HG02981 (cell line): ENCODE measurements around the gene NFAM1.

ENCODE experiments used
- ATAC-seq: cut with Tn5 transposase; IDR thresholded peaks from one replicate; pipeline ENCODE4 v1.9.1; 2021; ENCODE audit warnings: mild to moderate bottlenecking, moderate library complexity; ENCODE audit not compliant: unreplicated experiment

NFAM1 gene

GRCh38 chr22:42432020-42432596 is at the start of gene NFAM1:
TSS of gene NFAM1 (minus strand) at chr22:42432403. CDS start at chr22:42432357, 46 bp downstream.
- no peak for ATAC-seq

- no peak for ATAC-seq
These were observed 42.9 kb upstream of the NFAM1 start for GRCh38 chr22:42475122-42475521.

- no peak for ATAC-seq
These were observed 41.4 kb upstream of the NFAM1 start for GRCh38 chr22:42473484-42474193.

GRCh38 chr22:42472671-42473070 is 40.5 kb upstream of the NFAM1 start:
- no peak for ATAC-seq

GRCh38 chr22:42471441-42471840 is 39.2 kb upstream of the NFAM1 start:
- no peak for ATAC-seq

- ATAC-seq = no peak
These were observed 38.3 kb upstream of the NFAM1 start for GRCh38 chr22:42470366-42471082.

GRCh38 chr22:42468841-42469240 is 36.6 kb upstream of the NFAM1 start:
- ATAC-seq = no peak

- no peak for ATAC-seq
These were observed 29.8 kb upstream of the NFAM1 start for GRCh38 chr22:42462016-42462415.

- no peak for ATAC-seq
These were observed 29.3 kb upstream of the NFAM1 start for GRCh38 chr22:42461511-42461910.

- no peak for ATAC-seq
These were observed 27.3 kb upstream of the NFAM1 start for GRCh38 chr22:42459287-42460063.

- ATAC-seq = no peak
These were observed 20.7 kb upstream of the NFAM1 start for GRCh38 chr22:42452916-42453315.

GRCh38 chr22:42452456-42452855 is 20.3 kb upstream of the NFAM1 start:
- ATAC-seq = no peak

GRCh38 chr22:42451499-42452145 is 19.4 kb upstream of the NFAM1 start:
- no peak for ATAC-seq

GRCh38 chr22:42450862-42451261 is 18.7 kb upstream of the NFAM1 start:
- no peak for ATAC-seq

- ATAC-seq = no peak
These were observed 13.9 kb upstream of the NFAM1 start for GRCh38 chr22:42446151-42446550.

GRCh38 chr22:42444077-42444904 is 12.1 kb upstream of the NFAM1 start:
- ATAC-seq = no peak

- ATAC-seq = no peak
These were observed 11.3 kb upstream of the NFAM1 start for GRCh38 chr22:42443240-42444076.

GRCh38 chr22:42442748-42443147 is 10.5 kb upstream of the NFAM1 start:
- ATAC-seq = no peak

GRCh38 chr22:42440728-42441127 is 8.5 kb upstream of the NFAM1 start:
- no peak for ATAC-seq
